Embryonic facial prominence (tissue), 1 donor: Measurements from ENCODE around the gene GNMT.
A peak's percentile ranks its signal among the peaks of the same experiment; 100 is the strongest.

ENCODE experiments used
- DNase-seq: peaks from one replicate; pipeline ENCODE4 v3.0.0-alpha.2; 2016; ENCODE audit errors: extremely low spot score

Gene GNMT

DNA sequence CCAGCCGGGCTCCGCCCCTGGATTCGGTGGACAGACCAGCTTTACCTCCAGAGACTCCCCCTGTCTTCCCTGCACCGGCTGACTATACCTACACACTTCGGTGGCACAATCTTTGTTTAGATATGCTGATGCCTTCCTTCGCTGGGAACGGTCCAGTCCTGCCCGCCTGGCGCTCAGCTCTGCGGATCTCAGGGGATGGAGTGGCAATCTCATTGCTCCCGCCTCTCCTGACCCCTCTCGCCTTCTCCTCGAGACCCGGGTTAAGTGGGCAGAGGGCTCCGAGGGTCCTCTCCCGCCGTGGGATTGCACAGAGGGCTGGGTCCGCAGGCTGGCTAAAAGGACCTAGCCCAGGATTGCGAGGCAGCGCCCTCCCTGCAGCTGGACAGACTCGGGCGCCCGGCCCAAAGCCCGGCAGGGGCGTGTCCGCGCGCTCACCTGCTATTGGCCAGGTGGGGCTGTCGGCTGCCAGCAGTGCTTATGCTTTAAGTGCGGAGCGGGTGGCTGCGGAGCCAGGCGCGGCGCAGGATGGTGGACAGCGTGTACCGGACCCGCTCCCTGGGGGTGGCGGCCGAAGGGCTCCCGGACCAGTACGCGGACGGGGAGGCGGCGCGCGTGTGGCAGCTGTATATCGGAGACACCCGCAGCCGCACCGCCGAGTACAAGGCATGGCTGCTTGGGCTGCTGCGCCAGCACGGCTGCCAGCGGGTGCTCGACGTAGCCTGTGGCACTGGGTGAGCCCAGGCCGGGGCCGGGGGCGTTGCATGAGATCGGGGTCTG, at the start of gene GNMT:
Gene GNMT, plus strand, starts transcription at position 512 of the 777 bp plus-strand sequence. Its CDS starts 14 bp downstream, at position 526.
- no peak for DNase-seq

DNA sequence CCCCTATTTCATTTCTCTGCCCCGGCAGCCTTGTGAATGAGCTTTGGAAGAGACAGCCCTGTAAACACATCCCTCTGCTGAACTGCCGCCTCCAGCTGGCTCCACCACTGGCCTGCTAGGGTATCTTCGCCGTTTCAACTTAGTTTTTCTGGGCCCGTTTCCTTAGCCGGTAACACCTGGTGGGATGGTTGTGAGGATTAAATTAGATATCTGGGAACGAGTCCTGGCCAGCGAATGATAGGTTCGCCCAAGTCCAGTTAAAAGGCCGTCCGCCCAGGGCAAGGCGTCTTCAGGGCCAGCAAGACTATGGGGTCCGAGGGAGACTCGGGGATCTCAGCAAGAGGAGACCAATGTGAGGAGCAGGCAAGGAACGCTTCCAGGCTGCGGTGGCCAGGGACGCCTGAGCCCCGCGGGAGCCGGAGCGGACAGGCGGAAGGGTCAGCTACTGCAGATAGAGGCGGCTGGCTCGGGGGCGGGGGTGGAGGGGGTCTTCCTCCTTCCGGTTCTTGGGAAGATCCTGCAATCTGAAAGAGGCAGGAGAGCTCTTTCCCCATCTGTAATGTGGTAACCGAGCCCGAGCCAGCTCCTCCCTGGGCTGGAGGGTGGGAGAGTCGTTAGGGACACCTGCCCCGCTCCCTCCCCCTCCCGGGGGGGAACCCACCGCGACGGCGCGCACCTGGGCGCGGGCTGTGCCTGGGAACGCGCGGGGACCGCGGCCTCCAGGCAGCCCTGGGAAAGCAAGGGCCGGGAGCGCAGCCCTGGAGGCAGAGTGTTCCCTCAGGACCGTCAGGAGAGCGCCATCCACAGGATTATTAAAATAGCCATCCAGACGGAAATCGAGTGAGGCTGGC, 49.2 kb upstream of the GNMT start:
- DNase-seq: no peak

DNA sequence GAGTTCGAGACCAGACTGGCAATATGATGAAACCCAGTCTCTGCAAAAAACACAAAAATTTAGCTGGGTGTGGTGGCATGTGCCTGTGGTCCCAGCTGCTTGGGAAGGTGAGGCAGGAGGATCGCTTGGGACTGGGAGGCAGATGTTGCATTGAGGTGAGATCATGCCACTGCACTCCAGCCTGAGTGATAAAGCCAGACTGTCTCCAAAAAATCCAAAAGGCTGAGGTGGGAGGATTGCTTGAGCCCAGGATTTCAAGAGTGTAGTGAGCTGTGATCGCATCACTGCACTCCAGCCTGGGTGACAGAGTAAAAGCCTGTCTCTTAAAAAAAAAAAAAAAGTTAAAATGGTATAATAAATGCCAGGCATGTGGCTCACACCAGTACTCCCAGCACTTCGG, 46.0 kb upstream of the GNMT start:
- DNase-seq: no peak

DNA sequence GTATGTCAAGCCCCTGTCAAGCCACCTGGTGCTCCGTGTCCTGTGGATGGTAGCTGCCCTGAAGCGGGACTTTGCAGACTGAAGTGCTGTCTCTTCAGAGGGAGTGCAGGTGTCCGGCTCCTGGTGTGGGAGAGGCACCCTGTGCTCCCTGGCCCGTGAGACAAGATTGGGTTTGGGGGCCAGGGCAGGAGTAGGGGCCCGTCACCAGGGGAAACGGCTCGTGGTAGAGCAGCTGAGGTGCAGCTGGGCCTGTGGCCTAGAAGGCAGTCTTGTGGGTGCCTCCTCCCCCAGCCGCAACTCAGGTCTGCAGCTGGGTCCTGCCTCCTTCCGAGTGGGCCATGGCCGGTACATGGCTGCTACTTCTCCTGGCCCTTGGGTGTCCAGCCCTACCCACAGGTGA, 44.8 kb upstream of the GNMT start, which contains the start of gene PTCRA:
Gene PTCRA, plus strand, starts transcription at position 322 of the 400 bp plus-strand sequence. Its CDS starts 17 bp downstream, at position 339.
- no peak for DNase-seq

DNA sequence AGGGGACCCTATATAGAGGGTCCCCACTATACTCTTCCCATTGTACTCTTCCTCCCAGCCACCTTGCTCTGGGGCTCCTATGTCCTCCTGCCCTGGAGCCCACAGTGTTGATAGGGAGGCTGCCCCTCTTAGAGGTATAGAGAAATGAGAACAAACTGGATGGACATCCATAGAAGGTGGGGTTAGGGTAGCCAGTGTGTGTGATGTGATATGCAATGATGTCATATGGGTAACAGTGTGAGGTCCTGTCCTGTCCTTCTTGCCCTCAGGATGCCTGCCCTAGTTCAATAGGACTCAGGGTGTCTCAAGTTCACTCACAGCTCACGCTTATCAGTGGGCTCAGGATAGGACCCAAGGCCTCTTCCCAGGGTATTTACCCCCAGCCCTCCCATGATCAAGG, 44.3 kb upstream of the GNMT start:
- DNase-seq: no peak

DNA sequence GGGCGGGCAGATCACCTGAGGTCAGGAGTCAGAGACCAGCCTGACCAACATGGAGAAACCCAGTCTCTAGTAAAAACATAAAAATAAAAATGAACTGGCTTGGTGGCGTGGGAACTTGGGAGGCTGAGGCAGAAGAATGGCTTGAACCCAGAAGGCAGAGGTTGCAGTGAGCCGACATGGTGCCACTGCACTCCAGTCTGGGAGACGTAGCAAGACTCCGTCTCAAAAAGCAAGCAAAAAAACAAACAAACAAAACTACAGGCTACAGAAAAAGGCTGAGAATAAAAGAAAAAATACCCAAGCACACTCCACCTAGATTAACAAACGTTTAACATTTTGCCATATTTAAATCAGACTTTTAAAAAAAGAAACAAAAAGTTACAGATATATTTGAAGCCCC, 38.8 kb upstream of the GNMT start:
- DNase-seq: no peak

DNA sequence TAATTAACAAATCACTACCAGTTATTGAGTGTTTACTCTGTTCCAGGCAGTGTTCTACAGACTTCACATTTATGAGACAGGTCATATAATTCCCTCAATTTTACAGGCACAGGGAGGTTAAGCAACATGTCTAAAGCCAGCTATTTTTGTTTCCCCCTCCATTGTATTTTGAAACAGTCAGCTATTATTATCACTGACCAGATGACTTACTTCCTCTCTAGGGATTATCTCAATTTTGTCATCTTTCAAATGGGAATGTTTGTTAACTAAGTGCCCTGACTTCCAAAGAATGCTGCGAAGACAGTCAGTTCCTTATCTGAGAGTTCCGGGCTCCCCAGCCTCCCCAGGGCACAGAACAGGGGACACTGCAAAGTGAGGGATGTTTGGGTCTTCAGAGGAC, 36.9 kb upstream of the GNMT start:
- DNase-seq: no peak

DNA sequence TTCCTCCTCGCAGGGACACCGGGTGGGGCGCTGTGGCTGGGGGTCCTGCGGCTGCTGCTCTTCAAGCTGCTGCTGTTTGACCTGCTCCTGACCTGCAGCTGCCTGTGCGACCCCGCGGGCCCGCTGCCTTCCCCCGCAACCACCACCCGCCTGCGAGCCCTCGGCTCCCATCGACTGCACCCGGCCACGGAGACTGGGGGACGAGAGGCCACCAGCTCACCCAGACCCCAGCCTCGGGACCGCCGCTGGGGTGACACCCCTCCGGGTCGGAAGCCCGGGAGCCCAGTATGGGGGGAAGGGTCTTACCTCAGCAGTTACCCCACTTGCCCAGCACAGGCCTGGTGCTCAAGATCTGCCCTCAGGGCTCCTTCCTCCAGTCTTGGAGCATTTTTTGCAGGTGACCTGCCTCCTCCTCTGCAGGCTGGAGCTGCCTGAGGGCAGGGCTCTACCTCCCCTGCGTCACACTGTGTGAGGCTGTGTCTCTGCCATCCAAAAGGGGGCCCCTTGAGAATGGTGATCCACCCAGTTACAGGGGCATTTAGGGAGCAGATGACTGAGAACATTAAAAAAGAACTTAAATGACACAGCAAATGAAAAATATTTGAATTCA, 35.2 kb upstream of the GNMT start:
- no peak for DNase-seq

DNA sequence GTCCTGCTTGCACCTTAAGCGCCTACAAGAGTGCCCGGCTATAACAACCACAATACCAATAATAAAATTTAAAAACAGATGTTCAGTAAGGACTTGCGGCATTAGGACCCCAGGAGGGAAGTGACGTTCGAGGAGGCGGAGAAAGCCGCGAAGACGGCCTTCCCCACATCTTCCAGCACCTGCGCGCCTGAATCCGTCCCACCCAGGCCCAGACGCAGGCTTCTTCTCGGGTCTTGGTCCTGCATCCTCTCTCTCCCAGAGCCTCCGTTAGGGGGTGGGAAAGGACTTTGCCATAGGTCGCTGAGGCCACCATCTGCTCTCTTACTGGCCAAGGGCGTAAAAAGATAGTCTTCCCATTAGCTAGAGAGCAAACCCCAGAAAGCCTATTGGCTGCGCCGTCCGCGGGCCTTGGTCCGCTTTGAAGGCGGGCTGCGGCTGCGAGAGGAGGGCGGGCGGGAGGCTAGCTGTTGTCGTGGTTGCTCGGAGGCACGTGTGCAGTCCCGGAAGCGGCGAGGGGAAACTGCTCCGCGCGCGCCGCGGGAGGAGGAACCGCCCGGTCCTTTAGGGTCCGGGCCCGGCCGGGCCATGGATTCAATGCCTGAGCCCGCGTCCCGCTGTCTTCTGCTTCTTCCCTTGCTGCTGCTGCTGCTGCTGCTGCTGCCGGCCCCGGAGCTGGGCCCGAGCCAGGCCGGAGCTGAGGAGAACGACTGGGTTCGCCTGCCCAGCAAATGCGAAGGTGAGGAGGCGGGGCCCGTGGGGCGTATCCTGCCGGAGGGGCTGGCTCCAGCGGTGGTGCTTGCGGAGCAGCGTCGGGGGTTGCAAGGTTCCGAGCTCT, 31.4 kb upstream of the GNMT start, which contains the start of gene CNPY3:
Gene CNPY3, plus strand, starts transcription at position 495 of the 835 bp plus-strand sequence. Its CDS starts 91 bp downstream, at position 586.
- DNase-seq: peak; percentile 87

DNA sequence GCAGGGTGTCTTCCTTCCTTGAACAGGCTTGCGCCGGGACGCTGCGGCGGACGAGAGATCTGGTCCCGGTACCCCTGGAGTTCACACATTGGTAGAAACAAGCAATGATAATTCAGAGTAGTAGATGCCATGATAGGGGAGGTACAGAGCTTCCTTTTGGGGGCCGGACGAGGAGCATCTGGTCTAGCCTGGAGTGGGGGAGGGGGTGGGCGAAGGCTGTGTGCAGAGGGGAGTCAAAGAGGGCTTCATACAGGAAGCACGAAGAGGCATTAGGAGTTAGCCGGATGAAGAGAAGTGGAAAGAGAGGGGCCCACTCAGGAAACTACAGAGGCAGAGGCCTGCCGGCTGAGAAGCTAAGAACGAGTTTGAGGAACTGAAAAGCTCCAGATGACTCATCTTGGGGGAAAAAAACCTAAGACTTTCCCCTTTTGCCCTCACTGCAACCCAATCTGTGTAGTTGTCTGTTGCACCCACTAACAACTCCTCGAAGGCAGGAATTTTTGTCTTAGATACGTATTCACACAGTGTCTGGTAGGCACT, 30.7 kb upstream of the GNMT start:
- DNase-seq: peak; percentile 56

DNA sequence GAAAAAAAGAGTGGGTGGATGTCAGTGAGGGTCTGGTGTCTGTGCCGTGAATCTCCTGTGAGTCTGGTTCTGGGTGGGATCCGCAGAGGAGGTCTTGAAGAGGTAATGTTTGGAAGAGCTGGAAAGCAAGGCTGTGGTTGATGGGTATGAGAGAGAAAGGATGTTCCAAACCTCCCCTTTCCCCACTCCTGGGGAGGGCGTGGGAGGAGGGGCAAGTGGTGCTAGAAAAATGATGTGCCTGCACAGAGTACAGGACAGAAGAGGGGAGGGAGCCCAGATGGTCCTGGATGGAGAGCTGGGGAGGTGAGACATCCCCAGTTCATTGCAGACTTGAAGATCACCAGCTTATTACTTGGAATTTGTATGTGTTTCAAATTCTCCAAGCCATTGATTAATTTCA, 28.1 kb upstream of the GNMT start:
- DNase-seq: no peak

DNA sequence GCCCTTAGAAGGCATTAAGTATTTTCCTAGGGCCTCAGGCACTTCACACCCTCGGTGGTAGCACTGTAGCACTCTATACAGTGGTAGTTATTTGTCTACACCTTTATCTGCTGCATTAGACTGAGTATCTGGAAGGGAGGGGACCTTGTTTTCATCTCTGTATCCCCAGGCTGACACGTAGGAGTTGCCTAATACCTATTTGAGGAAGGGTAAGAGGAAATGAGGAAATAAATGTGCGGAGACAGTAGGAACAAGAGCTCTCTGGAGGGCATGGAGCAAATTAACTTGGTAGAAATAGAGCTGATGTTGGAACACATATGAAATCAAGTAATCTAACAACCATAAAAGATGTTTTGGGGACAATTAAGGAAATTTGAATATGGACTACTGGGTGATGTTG, 27.3 kb upstream of the GNMT start:
- DNase-seq: no peak

DNA sequence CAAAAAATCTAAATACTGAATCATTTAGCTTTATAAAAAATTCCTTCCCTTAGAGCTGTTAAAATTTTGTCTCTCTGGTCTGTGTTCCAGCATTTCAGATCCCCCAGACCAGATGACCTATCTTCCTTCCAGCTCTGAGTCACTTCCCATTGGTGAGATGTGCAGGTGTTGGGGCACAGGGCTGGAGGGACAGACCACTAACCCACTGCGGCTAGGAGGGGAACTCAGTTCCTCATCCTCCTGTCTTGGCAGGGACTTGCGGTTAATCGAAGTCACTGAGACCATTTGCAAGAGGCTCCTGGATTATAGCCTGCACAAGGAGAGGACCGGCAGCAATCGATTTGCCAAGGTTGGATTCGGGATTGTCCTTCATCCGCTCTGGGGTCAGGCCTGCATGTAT, 25.2 kb upstream of the GNMT start:
- DNase-seq: no peak

DNA sequence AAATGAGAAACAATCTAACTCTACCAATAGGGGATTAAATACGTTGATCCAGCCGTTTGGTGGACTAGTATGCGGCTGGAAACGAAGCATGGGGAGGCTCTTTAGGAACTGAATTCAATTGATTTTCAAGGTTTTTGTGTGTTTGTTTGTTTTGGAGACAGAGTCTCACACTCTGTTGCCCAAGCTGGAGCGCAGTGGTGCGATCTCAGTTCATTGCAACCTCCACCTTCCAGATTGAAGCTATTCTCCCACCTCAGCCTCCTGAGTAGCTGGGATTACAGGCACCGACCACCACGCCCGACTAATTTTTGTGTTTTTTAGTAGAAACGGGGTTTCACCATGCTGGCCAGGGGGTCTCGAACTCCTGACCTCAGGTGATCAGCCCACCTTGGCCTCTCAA, 24.2 kb upstream of the GNMT start:
- DNase-seq: no peak

DNA sequence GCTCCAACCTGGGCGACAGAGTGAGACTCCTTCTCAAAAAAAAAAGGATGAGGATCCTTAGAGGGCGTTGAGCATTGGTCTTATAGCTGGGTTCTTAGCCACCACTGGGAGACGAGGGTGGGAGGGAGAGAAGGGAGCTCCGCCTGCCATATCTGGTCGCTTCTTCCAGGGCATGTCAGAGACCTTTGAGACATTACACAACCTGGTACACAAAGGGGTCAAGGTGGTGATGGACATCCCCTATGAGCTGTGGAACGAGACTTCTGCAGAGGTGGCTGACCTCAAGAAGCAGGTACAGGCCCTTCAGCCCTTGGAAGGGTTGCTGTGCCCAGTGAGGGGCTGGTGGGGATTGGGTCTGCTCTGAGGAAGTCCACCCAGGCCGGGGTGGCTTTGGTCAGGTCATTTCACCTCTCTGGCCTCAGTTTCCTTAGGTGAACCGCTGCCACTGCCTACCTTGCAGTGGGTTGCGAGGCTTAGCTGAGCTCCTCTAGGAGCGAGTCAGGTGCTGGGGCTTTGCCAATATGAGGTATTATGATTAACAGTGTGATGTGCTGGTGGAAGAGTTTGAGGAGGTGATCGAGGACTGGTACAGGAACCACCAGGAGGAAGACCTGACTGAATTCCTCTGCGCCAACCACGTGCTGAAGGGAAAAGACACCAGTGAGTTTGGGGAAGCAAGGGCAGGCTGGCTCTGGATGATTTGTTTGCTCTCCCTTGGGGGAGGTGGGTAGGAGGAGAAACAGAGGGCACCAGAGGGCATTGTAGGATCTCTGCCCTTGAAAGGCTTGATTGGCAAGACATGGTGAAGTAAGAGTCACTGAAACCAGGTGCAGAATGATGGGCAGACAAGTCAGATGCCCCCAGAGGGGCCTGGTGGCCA, 22.8 kb upstream of the GNMT start:
- no peak for DNase-seq

DNA sequence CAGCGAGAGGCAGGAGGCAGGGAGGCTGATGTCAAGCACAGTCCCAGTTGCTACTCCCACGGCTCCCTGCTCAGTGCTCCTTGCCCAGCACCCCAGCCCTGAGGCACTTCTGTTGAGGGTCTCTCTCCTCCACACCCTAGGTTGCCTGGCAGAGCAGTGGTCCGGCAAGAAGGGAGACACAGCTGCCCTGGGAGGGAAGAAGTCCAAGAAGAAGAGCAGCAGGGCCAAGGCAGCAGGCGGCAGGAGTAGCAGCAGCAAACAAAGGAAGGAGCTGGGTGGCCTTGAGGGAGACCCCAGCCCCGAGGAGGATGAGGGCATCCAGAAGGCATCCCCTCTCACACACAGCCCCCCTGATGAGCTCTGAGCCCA, 22.1 kb upstream of the GNMT start:
- DNase-seq: no peak

DNA sequence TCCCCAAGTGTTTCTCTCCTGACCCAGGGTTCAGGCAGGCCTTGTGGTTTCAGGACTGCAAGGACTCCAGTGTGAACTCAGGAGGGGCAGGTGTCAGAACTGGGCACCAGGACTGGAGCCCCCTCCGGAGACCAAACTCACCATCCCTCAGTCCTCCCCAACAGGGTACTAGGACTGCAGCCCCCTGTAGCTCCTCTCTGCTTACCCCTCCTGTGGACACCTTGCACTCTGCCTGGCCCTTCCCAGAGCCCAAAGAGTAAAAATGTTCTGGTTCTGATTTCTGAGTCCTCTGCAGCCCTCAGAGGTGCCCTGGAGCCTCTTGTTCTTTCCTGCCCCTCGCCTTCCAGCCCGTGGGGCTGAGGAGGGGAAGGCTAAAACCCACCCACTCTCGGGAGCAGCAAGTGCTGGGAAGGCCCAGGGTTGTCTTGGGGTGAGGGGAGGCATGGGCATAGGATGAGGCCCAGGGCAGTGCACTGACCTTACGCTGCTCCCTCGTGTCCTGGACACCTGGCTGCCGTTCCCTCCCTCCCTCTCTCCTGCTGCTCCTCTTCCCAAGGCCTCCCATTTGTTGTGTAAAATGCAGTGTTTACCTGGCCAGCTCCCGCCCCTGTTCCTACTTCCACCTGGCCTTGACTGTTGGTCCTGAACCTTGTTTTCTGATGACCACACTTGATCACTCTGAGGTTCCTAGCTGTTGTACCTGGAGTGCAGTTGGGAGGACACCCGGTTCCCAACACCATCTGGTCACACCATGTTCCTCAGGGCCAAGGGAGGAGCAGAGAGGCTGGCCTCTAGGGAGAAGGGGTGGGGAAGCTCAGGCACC, 21.4 kb upstream of the GNMT start:
- no peak for DNase-seq

DNA sequence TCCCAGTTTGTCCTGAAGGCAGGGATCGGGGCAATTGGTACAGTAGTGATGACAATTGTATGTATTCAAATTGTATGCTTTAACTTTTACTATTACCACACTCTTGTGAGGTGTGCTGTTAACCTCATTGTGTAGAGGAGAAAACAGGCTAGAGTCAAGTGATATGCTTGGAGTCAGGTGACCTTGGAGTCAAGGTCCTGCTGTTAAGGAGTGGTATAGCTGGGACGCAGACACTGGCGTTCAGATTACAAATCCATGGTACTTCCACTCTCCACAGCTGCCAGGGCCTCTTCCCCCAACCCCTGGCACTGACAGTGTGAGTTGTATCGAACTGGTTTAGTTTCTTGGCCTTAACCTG, 20.8 kb upstream of the GNMT start:
- DNase-seq: no peak

DNA sequence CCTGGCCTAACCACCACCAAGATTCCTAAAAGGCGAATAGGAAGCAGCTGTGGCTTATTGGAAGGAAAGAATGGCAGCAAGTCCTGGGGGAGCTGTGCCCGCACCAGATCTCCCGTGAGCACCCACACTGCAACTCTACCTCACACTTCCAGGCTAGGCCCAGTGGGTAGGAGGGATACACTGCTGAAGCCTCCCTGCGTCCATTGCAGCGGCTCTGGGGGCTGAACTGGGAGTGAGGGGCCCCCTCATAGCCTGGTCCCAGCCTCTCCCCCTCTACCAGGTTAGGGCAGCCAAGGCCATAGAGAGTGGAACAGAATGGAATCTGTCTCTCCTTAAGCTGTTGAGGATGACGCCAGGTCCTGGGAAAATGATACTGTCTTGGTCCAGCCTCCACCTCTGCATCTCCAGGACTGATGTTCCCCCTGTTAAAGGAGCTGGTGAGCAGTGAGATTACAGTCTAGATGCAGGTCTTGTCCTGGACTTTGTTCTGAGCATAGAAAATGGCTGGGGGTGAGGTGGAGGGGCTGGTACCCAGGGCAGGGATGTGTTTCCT, 20.0 kb upstream of the GNMT start:
- DNase-seq: no peak
